Uterus (tissue), 2 donors: ENCODE measurements around the gene CELF4.

Experiments used
- CTCF ChIP-seq, 4 experiments: fragments of 200-600 bp in 2 of 4; fragments of 450-650 bp in 2 of 4; sonication (generic) in 2 of 4; IDR thresholded peaks; one replicate each; pipeline ENCODE4 v1.5.1; 2016 to 2019; ENCODE audit warnings: antibody characterized with exemption in 4 of 4, mild to moderate bottlenecking in 2 of 4, moderate library complexity in 1 of 4
- POLR2A ChIP-seq, 2 donors: fragments of 450-650 bp; IDR thresholded peaks; one replicate each; pipeline ENCODE4 v1.6.1; 2016; ENCODE audit warnings: antibody characterized with exemption in 2 of 2, mild to moderate bottlenecking in 1 of 2, moderate library complexity in 1 of 2

DNA sequence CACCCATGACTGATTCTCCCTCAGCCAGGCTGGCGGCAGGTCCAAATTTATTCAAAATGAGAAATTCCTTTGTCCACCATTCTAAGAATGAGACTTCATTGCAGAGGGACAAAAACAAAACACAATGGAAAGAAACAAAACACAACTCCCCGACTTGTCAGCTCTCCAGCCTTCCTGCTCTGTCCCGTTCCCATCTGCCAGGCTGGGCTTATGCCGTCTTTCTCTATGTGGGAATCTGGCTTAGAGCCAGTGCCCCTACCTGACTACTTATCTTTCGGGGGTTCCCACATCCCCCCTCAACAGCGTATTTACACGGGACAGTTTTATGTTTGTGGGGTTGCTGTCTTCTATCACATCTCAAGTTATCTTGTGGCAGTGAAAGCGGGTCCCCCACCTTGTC lies 13.8 kb downstream of the CELF4 start:
- TF ChIP-seq CTCF (IDR thresholded peaks at IDR 0.05) (no peak), POLR2A (IDR thresholded peaks at IDR 0.05) (no peak)
